SU-DHL-6 (cell line): Measurements from ENCODE around the gene ATP6V0B.

Source experiments
- EZH2phosphoT487 ChIP-seq: fragments of 200-600 bp; sonication (generic), shearing (Covaris generic); conservative IDR thresholded peaks from 2 replicates; pipeline ENCODE4 v1.6.1; 2018; ENCODE audit warnings: mild to moderate bottlenecking, antibody characterized with exemption, low read length, moderate library complexity, mixed read lengths
- TF ChIP-seq, protein P1 (sequence below): fragments of 200-600 bp; sonication (generic); IDR thresholded peaks from one replicate; pipeline ENCODE4 v1.5.1; 2017; ENCODE audit warnings: antibody characterized with exemption, mild to moderate bottlenecking, low read length, moderate library complexity; ENCODE audit not compliant: insufficient read depth, poor library complexity, severe bottlenecking

GRCh38 chr1:43963006-43963405 lies 11.8 kb upstream of the ATP6V0B start:
- TF ChIP-seq, protein P1, sequence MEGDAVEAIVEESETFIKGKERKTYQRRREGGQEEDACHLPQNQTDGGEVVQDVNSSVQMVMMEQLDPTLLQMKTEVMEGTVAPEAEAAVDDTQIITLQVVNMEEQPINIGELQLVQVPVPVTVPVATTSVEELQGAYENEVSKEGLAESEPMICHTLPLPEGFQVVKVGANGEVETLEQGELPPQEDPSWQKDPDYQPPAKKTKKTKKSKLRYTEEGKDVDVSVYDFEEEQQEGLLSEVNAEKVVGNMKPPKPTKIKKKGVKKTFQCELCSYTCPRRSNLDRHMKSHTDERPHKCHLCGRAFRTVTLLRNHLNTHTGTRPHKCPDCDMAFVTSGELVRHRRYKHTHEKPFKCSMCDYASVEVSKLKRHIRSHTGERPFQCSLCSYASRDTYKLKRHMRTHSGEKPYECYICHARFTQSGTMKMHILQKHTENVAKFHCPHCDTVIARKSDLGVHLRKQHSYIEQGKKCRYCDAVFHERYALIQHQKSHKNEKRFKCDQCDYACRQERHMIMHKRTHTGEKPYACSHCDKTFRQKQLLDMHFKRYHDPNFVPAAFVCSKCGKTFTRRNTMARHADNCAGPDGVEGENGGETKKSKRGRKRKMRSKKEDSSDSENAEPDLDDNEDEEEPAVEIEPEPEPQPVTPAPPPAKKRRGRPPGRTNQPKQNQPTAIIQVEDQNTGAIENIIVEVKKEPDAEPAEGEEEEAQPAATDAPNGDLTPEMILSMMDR = no peak
- no peak for TF ChIP-seq EZH2phosphoT487
